Measurements from ENCODE around the gene ABTB1. TPM values are rescaled to one million over a fixed set of nuclear protein-coding genes. Genes with fewer than 3 reads are reported as not detected.
A peak's percentile ranks its signal among the peaks of the same experiment; 100 is the strongest.
"Not testable (repeated sequence)": the region's sequence is repeated elsewhere in the genome, so short reads cannot be mapped to it uniquely, and the experiment has no call there.

ABTB1 gene
- total RNA-seq, 2 donors from 2014 or later = 14.9 to 22.9 TPM

DNA sequence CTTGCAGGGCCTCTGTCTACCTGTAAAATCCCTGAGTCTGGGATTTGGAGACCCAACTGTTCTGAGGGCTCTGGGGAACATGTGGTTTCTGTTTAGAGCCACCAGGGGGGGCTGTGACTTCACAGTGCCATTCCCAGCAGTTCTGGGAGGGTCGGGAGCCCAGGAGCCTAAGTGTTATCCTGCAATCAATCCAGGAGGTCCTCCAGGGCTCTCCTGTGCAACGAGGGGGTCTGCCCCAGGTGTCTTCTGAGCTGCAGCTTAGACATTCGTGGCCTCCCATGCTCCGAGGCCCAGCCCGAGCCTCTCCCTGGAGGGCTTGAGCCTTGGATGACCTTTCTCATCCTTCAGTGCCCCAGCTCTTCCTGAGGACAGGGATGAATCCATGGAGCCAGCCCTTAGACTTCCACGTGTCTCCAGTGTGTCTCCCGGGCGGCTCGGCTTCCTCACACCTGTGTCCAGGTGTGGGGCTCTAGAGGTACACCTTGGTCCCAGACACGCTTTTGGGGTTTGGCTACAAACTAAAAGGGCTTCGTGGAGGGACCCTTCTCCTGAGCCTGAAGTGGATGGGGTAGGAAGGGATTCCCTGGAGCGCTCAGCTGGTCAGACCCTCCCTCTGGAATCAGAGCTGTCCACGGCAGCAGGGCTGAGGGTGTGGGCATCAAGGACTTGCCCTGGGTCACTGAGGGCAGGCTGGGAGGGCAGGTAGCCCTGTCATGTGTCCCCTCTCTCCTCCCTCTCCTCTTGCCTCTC, 20.3 kb upstream of the ABTB1 start:
- Histone ChIP-seq H3K4me3 (no peak overlapping the region), H3K27ac (no peak overlapping the region), H3K36me3 (no peaks in the 10 kb centered on the region), H3K27me3 (no peaks in the 10 kb centered on the region), H3K9me3 (no peaks in the 10 kb centered on the region), H3K4me1 (no peaks in the 10 kb centered on the region), H3K9ac (ENCODE audit: low read depth in 2 of 2, low read length in 2 of 2) (no peak overlapping the region)
- TF ChIP-seq, protein P1, sequence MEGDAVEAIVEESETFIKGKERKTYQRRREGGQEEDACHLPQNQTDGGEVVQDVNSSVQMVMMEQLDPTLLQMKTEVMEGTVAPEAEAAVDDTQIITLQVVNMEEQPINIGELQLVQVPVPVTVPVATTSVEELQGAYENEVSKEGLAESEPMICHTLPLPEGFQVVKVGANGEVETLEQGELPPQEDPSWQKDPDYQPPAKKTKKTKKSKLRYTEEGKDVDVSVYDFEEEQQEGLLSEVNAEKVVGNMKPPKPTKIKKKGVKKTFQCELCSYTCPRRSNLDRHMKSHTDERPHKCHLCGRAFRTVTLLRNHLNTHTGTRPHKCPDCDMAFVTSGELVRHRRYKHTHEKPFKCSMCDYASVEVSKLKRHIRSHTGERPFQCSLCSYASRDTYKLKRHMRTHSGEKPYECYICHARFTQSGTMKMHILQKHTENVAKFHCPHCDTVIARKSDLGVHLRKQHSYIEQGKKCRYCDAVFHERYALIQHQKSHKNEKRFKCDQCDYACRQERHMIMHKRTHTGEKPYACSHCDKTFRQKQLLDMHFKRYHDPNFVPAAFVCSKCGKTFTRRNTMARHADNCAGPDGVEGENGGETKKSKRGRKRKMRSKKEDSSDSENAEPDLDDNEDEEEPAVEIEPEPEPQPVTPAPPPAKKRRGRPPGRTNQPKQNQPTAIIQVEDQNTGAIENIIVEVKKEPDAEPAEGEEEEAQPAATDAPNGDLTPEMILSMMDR (IDR thresholded peaks at IDR 0.05) = peak; percentile 88
- DNase-seq = no peak
- intact Hi-C loops (cut with DNase I) = loop anchor here (5.0 kb wide), 2 partner anchors 180 to 320 kb away; no protein-coding TSS in a partner anchor

DNA sequence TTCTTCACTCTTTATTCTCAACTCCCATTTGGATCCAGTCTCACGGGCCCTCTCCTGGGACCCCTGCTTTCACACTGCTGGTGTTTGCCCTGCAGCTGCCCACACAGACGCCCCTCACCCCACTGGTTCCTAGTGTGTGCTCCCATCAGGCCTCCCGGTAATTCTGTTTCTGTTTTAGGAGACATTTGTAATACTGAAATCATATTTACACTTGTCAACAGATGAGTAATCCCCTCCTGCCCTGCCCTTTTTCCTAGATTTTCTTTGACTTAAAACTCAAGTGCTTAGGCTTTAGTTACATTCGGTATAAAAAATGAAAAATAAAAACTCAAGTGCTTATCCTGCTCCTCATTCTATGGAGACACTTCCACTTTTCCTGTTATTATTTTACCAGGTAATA, 18.4 kb upstream of the ABTB1 start:
- no peak for DNase-seq
- Histone ChIP-seq H3K36me3 (no peaks in the 10 kb centered on the region), H3K9ac (ENCODE audit: low read depth in 2 of 2, low read length in 2 of 2) (no peak overlapping the region), H3K4me3 (no peak overlapping the region), H3K4me1 (no peaks in the 10 kb centered on the region), H3K27me3 (no peaks in the 10 kb centered on the region), H3K27ac (no peak overlapping the region), H3K9me3 (no peaks in the 10 kb centered on the region)
- TF ChIP-seq, protein P1 (IDR thresholded peaks at IDR 0.05) = no peak
- intact Hi-C loops (cut with DNase I) = loop anchor here (5.0 kb wide), 2 partner anchors 178 to 318 kb away; no protein-coding TSS in a partner anchor

DNA sequence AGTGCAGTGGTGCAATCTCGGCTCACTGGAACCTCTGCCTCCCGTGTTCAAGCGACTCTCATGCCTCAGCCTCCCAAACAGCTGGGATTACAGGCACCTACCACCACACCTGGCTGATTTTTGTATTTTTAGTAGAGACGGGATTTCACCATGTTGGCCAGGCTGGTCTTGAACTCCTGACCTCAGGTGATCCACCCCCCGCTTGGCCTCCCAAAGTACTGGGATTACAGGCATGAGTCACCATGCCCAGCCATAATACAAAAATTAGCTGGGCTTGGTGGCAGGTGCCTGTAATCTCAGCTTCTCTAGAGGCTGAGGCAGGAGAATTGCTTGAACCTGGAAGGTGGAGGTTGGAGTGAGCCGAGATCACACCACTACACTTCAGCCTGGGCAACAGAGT, 17.8 kb upstream of the ABTB1 start:
- H3K4me1 ChIP-seq; H3K4me3 ChIP-seq; H3K9ac ChIP-seq (ENCODE audit: low read depth in 2 of 2, low read length in 2 of 2); H3K27ac ChIP-seq; H3K36me3 ChIP-seq; DNase-seq; H3K9me3 ChIP-seq; H3K27me3 ChIP-seq: not testable (repeated sequence)
- intact Hi-C loops (cut with DNase I) = loop anchor here (5.0 kb wide), 2 partner anchors 177 to 317 kb away; no protein-coding TSS in a partner anchor

DNA sequence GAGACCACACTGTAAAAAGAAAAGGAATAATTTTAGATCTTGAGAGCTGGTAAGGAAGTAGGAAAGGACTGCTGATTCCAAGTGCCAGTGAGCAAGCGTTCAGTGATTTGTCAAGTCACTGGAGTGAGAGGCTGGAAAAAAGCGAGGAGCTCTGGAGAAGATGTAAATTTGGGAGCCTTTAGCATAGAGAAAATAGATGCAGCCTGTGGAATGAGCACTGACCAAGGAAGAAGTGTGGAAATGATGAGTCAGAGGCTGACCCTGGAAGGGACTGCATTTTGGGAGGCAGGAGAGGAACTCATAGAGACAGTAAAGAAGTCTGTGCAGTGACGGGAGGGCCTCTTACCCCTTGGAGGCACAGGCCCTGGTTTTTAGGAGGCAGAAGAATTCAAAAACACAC, 17.1 kb upstream of the ABTB1 start:
- TF ChIP-seq, protein P1 (IDR thresholded peaks at IDR 0.05) = no peak
- H3K9me3 ChIP-seq = no peaks in the 10 kb centered on the region
- DNase-seq = no peak
- H3K27ac ChIP-seq = no peak overlapping the region
- no peaks in the 10 kb centered on the region for H3K27me3 ChIP-seq
- intact Hi-C loops (cut with DNase I) = no loop called here
- no peaks in the 10 kb centered on the region for H3K36me3 ChIP-seq
- H3K4me1 ChIP-seq = no peaks in the 10 kb centered on the region
- no peak overlapping the region for H3K9ac ChIP-seq (ENCODE audit: low read depth in 2 of 2, low read length in 2 of 2)
- H3K4me3 ChIP-seq = no peak overlapping the region

DNA sequence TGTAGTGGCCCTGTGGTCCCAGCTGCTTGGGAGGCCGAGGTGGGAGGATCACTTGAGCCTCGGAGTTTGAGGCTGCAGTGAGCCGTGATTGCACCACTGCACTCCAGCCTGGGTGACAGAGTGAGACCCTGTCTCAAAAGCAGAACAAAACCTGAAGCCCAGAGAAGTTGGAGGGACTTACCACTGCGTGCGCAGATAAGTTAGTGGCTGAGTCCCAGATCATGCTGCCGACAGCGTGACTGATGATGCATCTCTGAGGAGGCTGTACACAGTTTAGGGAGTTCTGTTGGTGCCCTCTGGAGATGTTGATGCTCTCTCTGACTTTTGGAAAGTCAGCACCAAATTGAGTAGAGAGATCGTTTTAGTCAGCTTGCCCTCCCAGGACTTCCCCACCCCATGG, 15.8 kb upstream of the ABTB1 start:
- Histone ChIP-seq H3K4me1 (no peaks in the 10 kb centered on the region), H3K27me3 (no peaks in the 10 kb centered on the region), H3K9me3 (no peaks in the 10 kb centered on the region), H3K36me3 (no peaks in the 10 kb centered on the region), H3K9ac (ENCODE audit: low read depth in 2 of 2, low read length in 2 of 2) (no peak overlapping the region), H3K27ac (no peak overlapping the region), H3K4me3 (no peak overlapping the region)
- intact Hi-C loops (cut with DNase I) = no loop called here
- TF ChIP-seq, protein P1 (IDR thresholded peaks at IDR 0.05) = no peak
- no peak for DNase-seq

DNA sequence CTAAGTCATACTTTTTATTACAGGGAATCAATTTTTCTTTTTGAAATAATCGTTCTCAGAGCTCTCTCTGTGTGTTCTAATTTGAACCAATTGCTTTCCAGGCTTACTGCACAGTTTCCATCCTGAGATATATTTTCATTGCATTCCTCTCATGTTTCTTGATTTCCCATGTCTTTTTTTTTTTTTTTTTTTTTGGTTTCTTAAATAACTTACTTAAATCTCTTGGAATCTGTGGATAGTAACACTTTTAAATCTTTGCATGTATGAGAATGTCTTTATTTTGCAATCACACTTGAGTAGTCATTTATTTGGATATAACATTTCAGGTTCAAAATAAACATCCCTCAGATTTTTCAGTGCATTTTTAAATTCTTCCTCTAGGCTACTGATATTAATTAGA, 14.5 kb upstream of the ABTB1 start:
- DNase-seq = no peak
- Histone ChIP-seq H3K27ac (no peak overlapping the region), H3K9me3 (no peaks in the 10 kb centered on the region), H3K36me3 (no peaks in the 10 kb centered on the region), H3K4me3 (no peak overlapping the region), H3K9ac (ENCODE audit: low read depth in 2 of 2, low read length in 2 of 2) (no peak overlapping the region), H3K27me3 (no peaks in the 10 kb centered on the region), H3K4me1 (no peaks in the 10 kb centered on the region)
- TF ChIP-seq, protein P1 (IDR thresholded peaks at IDR 0.05) = no peak
- intact Hi-C loops (cut with DNase I) = no loop called here

Measured in colonic mucosa (tissue), 4 donors.